ENCODE results near the gene SLC22A14.

The SLC22A14 gene

GRCh38 chr3:38362825-38363224, 80.7 kb downstream of the SLC22A14 start:
- TF ChIP-seq CTCF (IDR thresholded peaks at IDR 0.05; ENCODE audit: borderline replicate concordance, control extremely low read depth, extremely low read depth, insufficient read depth, missing control alignments) = no peak
- in situ Hi-C loops (cut with MboI; ENCODE audit: low sequenced_read_pairs, unreplicated experiment) = no loop called here
- no peak for DNase-seq (ENCODE audit: low spot score)

GRCh38 chr3:38364721-38365400, 82.8 kb downstream of the SLC22A14 start:
- TF ChIP-seq CTCF (IDR thresholded peaks at IDR 0.05; ENCODE audit: borderline replicate concordance, control extremely low read depth, extremely low read depth, insufficient read depth, missing control alignments) = no peak
- in situ Hi-C loops (cut with MboI; ENCODE audit: low sequenced_read_pairs, unreplicated experiment) = no loop called here
- no peak for DNase-seq (ENCODE audit: low spot score)

GRCh38 chr3:38365469-38366062, 83.5 kb downstream of the SLC22A14 start:
- no peak for DNase-seq (ENCODE audit: low spot score)
- in situ Hi-C loops (cut with MboI; ENCODE audit: low sequenced_read_pairs, unreplicated experiment) = no loop called here

GRCh38 chr3:38366082-38366481, 84.0 kb downstream of the SLC22A14 start:
- in situ Hi-C loops (cut with MboI; ENCODE audit: low sequenced_read_pairs, unreplicated experiment) = no loop called here
- no peak for DNase-seq (ENCODE audit: low spot score)
- no peak for TF ChIP-seq CTCF (IDR thresholded peaks at IDR 0.05; ENCODE audit: borderline replicate concordance, control extremely low read depth, extremely low read depth, insufficient read depth, missing control alignments)

More at GRCh38 chr3:38365469-38366062, 83.5 kb downstream of the SLC22A14 start:
- TF ChIP-seq CTCF (IDR thresholded peaks at IDR 0.05; ENCODE audit: borderline replicate concordance, control extremely low read depth, extremely low read depth, insufficient read depth, missing control alignments) = no peak

- in situ Hi-C loops (cut with MboI; ENCODE audit: low sequenced_read_pairs, unreplicated experiment) = no loop called here
- DNase-seq (ENCODE audit: low spot score) = no peak
- TF ChIP-seq CTCF (IDR thresholded peaks at IDR 0.05; ENCODE audit: borderline replicate concordance, control extremely low read depth, extremely low read depth, insufficient read depth, missing control alignments) = no peak
Observed at GRCh38 chr3:38367779-38368178, 85.7 kb downstream of the SLC22A14 start.
